ENCODE data around the gene ZNF320. TPM values are rescaled to one million over a fixed set of nuclear protein-coding genes. Genes with fewer than 3 reads are reported as not detected.
"Not testable (repeated sequence)": the region's sequence is repeated elsewhere in the genome, so short reads cannot be mapped to it uniquely, and the experiment has no call there.

ZNF320 gene
- total RNA-seq, 1 experiment from 2014 or later: 3.8 TPM

DNA sequence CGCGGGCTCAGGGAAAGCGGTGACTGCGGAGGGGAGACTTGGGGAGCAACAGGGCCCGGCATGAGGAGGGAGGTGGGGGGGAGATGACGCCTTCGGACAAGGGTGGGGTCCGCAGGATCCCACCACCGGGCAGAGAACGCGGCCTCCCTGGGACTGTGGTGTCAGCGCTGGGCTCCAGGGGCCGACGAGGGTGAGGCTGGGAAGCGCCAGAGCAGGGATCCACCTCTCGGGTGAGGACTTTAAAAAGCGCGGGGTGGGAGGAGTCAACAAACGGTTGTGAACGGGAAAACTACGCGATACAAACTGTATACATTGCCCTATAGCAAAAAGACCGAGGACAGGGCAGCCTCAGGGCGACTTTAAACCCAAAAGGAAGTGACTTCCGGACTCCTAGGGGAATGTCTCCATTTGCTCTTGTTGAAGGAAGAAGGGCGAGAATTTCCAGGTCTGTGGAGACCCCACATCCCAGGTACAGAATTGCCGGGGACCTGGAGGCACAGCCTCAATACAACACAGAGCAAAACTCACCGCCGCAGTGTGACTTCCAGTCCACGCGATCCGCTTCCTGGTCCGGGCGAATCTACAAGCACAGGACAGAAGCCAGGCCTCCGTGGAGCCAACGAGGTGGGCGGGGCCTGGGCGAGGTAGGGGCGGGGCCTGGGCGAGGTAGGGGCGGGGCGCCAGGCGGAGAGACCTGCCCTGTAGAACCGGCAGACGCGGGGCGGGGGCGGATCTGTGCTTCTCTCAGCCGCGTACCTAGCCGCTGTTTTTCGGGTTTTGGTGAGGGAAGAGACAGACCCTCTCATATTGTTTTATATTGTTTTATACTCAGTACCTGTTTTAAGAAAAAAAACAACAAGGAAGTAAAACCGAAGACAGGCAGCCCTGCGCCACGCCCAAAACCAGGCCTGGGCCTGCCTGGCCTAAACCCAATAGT lies 25.7 kb upstream of the ZNF320 start, which contains the start of gene ZNF888:
ZNF888 (minus strand) TSS at position 588 of the 937 bp plus-strand sequence. CDS start 5,555 bp downstream, outside the sequence.
- peak; percentile 70 for DNase-seq (ENCODE audit: low spot score)

DNA sequence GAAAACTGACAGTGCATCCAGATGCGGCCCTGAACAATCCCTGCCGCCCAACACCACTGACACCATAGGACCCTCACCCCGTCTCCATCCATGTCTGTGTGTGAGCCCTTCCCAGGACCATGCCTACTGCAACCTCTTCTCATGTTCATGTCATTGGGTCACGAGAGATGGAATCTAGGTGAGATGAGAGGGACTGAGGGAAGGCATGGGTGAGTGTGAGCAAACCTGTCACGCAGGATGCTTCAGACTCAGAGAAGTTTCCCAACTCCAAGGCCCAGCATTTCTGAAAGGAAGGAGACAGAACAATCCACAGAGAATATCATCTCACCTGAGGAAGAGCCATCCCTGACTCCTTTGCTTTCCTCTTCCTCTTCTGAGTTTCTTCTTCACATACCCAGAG lies 20.1 kb upstream of the ZNF320 start:
- no peak for DNase-seq (ENCODE audit: low spot score)

DNA sequence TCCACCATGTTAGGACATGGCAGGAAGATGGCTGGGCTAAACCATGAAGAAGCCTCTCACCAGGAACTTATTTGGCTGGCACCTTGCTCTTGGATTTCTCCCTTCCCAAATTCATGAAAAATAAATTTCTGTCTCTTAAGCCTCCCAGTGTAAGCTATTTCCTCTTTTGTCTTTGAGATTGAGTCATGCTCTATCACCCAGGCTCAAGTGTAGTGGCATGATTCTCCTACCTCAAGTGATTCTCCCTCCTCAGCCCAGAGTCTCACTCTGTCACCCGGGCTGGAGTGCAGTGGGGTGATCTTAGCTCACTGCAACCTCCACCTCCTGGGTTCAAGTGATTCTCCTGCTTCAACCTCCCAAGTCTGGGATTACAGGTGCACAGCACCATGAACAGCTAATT lies 13.2 kb upstream of the ZNF320 start:
- DNase-seq (ENCODE audit: low spot score): no peak

- not testable (repeated sequence) for DNase-seq (ENCODE audit: low spot score)
Measured at GRCh38 chr19:52904052-52904780, 6.8 kb upstream of the ZNF320 start.

DNA sequence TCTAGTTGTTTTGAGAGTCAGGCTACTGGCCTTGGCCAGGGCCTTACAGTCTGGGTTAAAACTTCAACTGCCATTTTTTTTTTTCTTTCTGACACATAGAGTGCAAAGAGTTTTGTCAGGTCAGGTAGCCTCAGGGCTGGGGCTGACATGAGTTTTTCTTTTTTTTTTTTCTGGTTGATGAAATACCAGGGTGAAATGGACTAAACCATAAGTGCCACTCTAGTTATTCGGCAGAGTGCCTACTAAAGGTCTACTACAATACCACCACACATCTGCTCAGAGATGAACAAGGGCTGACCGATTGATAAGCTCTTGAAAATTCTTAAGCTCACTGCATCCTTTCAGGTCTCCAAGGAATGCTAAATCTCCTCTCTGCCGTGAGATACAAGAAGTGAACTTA lies 4.4 kb upstream of the ZNF320 start:
- no peak for DNase-seq (ENCODE audit: low spot score)

GRCh38 chr19:52898596-52898995 lies 1.2 kb upstream of the ZNF320 start:
- not testable (repeated sequence) for DNase-seq (ENCODE audit: low spot score)

DNA sequence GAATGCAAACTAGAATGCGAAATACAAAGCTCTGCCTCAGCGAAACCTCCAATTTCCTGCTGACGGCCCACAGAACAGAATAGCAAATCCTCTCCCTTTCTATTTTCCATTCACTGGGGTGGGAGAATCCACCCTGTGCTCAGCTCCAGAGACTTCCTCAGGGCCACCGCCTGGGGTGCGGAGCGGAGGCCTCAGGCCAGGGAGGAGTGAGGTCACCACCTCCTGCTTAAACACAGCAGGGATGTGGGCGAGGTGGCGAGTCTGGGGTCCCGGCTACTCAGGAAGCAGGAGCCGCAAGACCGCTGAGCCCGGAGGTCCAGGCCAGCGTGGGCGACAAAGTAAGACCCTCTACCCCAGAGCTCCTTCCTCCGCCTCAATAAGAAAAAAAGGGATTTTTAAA lies 666 bp upstream of the ZNF320 start:
- no peak for DNase-seq (ENCODE audit: low spot score)

DNA sequence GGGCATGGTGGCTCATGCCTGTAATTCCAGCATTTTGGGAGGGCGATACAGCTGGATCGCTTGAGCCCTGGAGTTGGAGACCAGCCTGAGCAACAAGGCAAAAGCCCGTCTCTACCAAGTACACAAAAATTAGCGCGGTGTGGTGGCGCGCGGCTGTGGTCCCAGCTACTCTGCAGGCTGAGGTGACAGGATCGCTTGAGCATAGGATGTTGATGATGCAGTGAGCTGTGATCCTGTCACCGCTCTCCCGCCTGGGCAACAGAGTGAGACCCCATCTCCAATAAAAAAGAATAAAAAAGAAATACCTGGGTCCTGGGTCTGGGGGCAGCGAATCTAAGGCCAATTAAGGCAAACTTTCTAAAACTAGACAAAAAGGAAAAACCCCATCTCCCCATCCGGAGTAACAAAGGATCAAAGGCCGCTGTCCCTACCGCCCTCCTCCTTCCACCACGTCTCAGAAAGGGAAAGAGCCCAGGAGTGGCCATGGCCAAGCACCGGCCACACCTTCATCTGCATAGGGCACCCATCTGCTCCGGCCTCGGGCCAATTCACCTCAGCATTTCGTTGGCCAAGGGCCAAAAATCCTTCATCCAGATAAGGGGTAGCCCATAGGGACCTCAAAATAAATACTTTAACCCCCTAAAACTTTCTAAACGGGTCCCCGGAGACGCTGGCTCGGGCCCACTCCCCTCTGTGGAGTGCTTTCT lies 851 bp downstream of the ZNF320 start:
- DNase-seq (ENCODE audit: low spot score): peak; percentile 42

GRCh38 chr19:52891336-52891735 lies 6.1 kb downstream of the ZNF320 start:
- no peak for DNase-seq (ENCODE audit: low spot score)

DNA sequence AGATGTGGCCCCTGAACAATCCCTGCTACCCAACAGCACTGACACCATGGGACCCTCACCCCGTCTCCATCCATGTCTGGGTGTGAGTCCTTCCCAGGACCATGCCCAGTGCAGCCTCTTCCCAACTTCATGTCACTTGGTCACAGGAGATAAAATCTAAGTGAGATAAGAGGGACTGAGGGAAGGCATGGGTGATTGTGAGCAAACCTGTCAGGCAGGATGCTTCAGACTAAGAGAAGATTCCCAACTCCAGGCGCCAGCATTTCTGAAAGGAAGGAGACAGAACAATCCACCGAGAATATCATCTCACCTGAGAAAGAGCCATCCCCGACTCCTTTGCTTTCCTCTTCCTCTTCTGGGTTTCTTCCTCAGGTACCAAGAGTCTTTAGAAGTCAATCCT lies 7.5 kb downstream of the ZNF320 start:
- no peak for DNase-seq (ENCODE audit: low spot score)

DNA sequence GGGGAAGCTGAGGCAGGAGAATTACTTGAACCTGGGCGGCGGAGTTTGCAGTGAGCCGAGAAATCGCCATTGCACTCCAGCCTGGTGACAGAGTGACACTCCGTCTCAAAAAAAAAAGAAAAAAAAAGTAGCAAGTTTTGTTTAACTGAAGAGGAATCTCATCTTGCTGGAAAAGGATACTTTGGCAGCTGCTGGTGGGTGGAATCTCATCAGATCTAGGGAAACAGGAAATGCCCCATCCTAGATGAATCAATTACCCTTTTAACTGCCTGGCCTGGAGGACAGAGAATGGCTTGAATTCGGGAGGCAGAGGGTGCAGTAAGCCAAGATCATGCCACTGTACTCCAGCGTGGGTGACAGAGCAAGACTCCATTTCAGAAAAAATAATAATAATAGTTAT lies 8.4 kb downstream of the ZNF320 start:
- DNase-seq (ENCODE audit: low spot score): no peak

- DNase-seq (ENCODE audit: low spot score): no peak
Measured at GRCh38 chr19:52880895-52881389, 16.5 kb downstream of the ZNF320 start.

- DNase-seq (ENCODE audit: low spot score): not testable (repeated sequence)
Measured at GRCh38 chr19:52872996-52873395, 24.4 kb downstream of the ZNF320 start.

GRCh38 chr19:52871466-52871865 lies 26.0 kb downstream of the ZNF320 start:
- DNase-seq (ENCODE audit: low spot score): no peak

DNA sequence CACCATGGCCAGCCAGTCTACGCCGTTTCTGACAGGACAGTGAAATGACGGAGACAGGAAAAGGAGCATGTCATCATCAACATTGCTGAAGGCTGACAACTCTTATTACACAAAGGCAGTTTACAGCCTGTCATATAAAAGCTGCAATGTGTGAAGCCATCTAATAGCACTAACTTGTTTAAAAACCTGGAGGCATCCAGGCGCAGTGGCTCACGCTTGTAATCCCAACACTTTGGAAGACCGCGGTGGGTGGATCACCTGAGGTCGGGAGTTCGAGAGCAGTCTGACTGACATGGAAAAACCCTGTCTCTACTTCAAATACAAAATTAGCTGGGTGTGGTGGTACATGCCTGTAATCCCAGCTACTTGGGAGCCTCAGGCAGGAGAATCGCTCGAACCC lies 29.4 kb downstream of the ZNF320 start:
- not testable (repeated sequence) for DNase-seq (ENCODE audit: low spot score)

- DNase-seq (ENCODE audit: low spot score): peak; percentile 31
Measured at GRCh38 chr19:52857378-52858191, 39.9 kb downstream of the ZNF320 start, which contains the start of gene ZNF468. Gene ZNF468 (minus strand): TSS chr19:52857619. CDS start chr19:52854272, 3,347 bp downstream.

GRCh38 chr19:52856540-52857377 lies 40.7 kb downstream of the ZNF320 start:
- DNase-seq (ENCODE audit: low spot score): not testable (repeated sequence)

Data from A172 (cell line).